Activated CD4-positive, CD25-positive, alpha-beta regulatory T cell (primary cell): ENCODE data around the gene MOV10L1.

ENCODE experiments used
- DNase-seq, 4 experiments: peaks; one replicate each; lab custom pipeline; 2025; lab: John Stamatoyannopoulos, UW

Gene MOV10L1

DNA sequence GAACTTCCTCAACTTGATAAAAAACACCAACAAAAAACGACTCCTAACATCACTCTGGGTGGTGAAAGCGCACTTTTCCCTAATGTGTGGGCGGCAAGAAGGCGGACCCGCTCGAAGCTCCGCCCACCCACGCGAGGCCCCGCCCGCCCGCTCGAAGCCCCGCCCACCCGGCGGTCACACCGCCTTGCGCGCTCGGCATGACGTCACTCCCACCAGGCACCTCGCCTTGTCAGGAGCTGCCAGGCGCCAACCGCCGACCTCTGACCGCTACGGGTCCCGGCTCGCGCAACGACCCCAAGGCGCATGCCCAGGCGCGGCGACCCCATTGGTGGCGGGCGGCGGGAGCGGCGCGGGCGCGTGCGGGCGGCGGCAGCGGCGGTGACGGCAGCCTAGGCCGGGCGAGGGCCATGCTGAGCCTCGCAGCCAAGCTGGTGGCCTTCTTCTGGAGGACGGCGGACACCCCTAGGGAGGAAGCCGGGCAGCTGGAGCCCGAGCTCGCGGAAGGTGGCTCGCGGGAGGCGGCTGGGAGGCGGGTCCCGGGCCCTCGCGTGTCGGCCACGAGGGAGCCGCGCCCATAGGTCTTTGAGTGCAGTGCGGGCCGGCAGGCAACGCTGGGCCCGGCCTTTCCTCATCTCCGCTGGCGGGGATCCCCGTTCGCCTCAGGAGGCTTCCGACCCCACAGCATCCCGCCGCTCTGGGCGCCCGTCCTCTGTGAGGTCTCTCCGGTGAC lies at the start of gene MOV10L1:
MOV10L1 (plus strand) TSS at position 325 of the 730 bp plus-strand sequence; CDS start at position 408, 83 bp downstream.
- no peak for DNase-seq

DNA sequence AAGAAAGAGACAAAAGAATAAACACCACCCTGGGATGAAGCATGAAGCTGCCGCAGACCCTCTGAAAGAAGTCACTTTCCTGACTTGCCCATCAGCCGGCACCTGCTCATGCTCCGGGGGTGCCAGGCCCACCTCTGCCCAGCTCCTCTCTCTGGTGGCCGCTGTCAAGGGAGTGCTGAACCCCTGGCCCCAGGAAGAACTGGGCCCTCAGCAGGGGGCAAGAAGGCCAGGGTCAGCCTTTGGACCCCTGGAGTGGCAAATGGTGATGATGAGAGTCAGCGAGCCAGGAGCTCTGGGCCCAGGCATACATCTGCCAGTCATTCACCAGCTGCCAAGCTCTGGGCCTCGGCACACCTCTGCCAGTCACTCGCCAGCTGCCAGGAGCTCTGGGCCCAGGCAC lies 49.1 kb upstream of the MOV10L1 start:
- DNase-seq = no peak

DNA sequence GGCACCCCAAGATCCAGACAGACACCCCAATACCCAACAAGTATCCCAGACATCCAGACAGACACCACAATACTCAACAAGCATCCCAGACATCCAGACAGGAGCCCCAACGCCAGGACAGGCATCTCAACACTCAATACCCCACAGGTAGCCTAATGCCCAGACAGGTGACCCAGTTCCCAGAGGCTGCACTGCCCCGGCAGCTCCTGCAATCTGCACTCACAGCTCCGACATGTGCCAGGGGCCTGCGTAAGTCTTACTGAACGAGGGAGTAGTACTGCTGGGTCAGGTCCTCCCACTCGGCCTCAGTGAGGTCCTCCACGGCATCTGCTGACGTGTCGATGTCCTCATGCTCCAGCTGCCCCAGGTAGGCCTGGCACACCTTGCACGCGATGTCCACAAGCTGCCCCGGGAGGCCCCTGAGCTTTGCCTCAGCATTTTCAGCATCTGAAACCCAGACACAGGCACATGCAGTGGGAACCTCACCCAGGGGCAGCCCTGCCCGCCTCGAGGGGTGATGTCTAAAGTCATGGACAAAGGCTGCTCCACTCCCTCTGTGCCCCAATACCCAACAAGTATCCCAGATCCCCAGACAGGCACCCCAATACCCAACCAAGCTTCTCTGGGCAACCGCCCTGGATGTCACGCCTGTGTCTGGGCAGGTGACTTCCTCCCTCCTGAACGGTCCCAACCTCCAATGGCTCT lies 48.3 kb upstream of the MOV10L1 start:
- DNase-seq = no peak

DNA sequence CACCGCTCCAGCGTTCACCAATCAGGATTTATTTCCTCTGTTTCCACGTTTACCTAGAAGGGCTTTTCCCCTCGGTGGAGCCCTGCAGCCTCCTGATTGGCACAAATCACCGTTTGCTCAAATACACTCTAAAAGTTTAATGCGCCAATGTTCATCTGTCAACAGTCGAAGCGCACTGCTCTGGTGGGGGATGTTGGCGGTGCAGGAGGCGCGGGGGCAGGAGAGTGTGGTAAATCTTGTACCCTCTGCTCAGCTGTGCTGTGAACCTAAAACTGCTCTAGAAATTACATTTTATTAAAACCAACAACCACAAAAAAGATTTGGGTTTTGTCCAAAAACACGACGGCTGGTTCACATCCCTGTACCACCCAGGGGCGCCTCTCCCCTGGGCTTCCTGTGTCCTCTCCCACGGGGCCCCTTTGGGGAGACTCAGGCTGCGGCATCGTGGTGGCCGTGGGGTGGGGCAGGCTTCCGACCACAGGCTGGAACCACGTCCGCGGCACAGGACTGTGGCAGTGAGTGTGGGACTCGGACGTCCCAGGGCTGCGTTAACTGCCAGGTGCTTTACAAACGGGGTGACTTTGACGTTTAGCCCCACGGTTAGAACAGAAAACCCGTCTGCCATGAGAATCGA lies 45.2 kb upstream of the MOV10L1 start:
- no peak for DNase-seq

DNA sequence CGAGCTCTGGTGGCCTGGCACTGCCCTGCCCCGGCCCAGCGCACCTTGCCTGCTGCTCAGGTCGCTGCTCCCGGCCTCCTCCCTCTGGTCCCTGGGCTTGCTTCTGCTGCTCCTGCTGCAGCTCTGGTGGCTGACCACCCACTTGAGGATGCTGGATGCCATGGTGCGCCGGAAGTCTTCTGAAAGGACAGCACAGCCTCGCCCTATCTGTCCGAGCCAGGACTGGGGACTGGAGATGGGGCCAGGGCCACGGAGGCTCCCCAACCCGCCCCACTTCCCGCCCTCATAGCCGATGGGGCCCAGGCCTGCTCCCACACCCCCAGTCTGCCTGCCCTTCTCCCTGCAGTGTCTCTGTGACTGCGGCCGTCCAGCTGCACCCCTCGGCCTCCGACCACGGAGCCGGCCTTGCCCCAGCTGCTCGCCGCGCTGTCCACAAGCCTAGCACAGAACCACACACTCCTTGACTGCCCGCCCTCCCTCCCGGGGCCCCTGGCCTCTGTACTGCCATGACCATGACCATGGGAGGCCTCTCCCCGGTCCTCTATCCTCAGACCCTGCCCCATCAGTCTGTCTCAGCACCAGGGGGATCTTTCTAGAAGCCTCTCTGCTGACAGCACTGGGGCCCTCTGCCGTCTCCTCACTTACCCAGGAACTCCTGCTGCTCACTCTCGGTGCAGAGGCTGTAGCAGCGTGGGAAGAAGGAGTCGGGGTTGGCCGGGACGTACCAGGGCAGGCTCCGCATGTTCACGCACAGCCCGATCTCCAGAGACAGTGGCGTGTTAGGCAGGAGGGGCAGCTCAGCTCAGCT lies 44.4 kb upstream of the MOV10L1 start:
- no peak for DNase-seq

DNA sequence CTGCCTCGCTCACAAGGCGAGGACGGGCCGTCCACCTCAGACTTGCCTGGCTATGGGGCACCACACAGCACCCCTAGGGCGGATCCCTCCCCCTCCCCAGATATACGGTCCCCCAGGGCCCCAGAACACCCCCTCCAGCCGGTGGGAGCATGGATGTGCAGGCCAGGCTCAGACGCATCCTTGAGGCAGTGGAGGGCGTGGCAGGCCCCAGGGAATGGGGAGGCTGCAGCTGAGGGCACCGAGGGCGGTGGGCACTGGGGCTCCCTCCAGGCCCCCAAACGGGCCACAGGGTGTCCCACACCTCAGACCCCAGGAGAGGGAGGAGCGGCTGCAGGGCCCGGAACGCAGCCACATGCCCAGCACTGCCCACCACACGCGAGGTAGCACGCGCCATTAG lies 43.8 kb upstream of the MOV10L1 start:
- DNase-seq = no peak

DNA sequence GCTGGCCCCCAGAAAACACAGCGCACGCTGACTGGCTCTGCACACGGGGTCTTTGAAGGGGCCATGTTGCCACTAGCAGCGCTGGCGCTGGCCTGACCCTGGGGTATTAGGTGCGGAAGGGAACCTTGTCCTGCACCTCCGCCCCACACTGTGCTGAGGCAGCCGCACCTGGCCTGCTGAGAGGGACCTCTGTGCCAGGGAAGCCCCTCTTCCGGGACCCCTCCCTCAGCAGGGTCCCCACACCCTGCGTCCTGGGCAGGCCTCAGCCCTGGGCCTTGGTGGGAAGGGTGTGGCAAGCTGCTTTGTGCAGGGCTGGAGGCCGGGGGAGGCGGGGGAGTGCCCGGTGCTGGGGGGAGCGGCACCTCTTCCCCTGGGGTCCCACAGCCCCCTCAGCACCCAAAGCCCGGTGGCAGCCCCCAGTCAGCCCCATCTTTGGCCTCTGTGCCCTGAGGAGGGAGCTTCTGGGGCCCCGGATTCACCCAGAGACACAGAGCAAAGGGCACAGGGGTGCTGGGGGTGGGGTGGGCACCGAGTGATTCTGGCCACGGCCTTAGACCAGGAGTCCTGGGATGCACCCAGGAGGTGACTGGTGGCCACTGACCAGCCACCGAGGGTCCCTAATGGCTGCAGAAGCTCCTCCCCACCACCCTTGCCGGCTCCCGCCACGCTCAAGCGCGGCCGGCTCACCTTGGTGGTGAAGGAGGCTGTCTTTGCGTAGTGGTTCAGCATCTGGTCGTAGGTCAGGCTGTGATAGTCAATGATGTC lies 43.1 kb upstream of the MOV10L1 start:
- DNase-seq = no peak

DNA sequence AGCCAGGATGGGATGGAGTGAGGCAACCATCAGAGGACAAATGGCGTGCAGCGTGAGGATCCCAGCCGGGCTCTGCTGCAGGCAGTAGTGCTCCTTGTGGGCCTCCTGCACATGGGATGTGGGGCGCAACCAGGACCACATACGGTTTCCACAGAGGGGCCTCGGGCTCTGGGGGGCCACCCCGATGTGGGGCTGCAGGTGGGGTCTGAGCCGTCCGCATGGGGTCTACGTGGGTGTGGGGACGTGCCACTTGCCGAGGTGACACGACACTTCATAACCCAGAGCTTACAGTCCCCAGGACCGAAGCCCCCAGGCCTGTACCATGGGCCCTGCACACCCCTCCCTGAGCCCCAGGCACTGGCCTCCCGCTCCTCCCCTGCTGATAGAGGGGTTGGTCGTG lies 42.5 kb upstream of the MOV10L1 start:
- no peak for DNase-seq

DNA sequence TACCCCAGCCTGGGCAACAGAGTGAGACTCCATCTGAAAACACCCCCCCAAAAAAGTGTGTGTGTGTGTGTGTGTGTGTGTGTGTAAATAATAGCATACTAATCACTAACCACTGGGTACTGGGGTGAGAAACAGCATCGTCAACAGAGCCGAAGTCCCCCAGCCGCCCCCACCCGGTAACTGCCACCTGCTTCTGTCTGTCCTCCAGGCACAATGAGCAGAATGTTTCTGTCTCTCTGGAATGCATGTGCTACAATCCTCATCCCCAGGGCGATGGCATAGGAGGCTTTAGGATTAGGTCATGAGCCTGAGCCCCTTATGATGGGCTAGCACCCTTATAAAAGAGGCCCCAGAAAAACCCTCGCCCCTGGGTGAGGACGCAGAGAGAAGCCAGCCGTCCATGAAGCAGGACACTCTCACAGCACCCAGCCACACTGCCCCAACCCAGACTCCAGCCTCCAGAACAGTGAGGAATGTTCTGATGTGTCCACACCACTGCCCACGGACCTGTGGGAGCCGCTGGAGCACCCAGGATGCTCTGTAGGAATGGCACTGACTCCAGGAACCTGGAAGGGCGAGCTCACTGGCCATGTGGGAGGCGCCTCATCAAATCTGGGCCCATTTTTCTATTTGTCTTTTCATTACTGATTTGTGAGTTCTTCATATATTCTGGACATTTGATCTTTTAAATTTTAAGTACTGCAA lies 41.6 kb upstream of the MOV10L1 start:
- DNase-seq = no peak

DNA sequence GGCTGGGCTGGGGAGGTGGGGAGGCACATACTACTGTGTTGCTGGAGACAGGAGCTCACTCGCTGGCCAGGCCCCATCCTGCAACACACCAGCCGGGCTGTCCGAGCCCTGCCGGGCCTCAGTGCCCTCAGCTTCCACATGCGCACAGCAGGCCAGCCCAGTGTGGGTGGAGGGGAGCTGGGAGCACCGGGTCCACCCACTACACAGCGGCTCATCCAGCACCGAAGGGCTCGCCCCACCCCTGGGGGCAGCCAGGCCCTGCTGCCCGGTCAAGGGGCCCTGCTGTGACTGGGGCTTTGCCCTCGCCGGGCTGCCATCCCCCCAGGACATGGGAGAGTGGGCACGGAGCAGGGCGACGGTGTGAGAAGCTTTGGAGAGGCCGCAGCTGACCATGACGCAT lies 41.0 kb upstream of the MOV10L1 start:
- DNase-seq = no peak

DNA sequence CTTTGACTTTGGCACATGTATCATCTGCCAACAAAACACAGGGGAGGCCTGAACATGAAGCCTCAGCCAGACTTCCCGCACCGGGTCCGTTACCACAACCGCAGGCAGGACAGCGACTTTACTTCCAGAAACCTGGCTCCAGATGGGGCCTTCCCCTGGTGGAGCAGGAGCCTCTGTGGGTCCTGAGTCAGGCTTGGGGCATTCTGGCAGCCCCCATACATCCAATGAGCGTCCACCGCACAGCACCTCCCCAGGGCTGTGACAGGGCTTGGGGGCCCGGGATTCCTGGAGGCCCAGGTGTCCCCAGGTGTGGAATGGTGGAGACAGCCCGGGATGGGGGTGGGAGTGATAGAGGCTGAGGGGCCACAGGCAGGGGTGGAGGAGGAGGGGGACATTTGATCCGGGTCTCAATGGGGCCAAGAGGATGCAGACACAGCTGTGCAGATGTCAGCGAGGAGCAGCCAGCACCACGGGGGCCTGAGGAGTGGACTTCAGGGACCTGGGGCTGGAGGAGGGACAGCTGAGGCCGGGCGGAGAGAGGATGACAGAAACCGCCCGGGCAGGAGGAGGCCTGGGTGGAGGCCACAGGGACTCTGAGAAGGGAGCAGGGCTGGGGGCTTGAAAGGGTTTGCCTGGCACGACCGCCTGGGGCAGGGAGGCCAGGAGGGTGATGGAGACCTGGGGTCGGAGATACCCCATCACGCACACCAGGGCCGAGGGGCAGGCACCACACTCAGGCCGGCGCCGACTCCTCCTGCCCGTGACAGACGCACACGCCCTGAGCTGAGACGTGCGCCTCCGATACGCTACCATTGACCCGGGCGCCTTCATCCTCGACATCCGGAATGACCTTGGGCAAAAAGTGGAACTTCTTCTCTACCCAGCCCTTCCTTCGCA lies 40.3 kb upstream of the MOV10L1 start:
- DNase-seq = no peak

DNA sequence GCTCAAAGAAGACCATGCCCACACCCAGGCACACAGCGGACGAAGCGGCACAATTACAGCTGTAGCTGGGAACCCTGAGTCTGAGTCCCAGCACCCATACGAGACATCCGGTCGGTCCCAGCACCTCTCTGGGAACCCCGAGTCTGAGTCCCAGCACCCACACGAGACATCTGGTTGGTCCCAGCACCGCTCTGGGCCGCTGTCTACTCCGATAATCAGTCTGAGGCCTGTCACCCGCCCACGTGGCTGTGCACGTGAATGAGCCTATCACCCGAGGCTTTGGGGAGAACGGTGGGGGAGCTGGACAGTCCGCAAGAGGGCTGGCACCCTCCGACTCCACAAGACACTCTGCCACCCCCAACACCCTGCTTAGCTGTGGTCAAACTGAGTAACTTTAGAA lies 37.9 kb upstream of the MOV10L1 start:
- no peak for DNase-seq

DNA sequence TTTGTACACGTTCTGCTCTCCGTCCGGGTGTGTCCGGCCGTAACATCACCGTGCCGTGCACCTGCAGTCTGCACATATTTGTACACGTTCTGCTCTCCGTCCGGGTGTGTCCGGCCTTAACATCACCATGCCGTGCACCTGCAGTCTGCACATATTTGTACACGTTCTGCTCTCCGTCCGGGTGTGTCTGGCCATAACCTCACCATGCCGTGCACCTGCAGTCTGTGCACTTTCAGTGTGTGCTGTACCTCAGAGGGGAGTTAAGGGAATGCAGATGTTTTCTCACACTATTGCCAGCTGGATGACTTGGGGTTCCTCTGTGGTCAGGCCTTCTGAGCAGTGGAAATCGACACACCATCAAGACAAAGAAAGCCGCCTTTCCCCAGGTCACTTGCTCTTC lies 35.9 kb upstream of the MOV10L1 start:
- no peak for DNase-seq

DNA sequence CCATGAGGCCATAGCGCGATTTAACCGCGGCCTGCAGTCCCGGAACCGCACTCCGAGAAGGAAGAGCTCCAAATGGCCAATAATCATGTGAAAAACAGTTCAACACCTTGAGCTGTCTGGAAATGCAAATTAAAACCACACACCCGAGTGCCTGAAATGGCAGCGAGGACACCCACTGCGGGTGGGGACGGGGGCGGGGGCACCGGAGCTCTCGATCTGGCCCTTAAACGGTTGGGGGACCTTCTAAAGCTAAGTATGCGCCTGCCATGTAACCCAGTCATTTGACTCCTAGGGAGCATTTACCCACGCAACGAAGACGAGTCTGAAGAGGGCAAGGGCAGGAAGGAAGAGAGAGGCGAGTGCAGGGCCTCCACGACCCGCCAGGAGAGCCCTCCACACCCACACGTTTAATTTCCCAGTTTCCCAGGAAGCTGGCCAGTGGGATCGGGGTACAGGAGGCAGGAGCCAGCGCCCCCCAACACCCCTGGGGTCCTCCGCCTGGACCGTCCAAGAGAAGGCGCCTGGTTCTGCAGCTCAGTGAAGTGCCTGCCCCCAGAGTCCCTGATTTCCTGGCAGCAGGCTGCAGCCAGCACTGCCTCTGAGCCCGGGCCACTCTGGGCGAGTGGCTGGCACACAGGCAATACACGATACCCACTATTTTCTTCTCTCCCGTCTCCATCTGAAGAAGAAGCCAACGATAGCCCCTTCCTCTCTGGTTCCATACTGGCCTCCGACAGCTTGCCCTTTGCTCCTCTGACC lies 33.4 kb upstream of the MOV10L1 start:
- DNase-seq = no peak

DNA sequence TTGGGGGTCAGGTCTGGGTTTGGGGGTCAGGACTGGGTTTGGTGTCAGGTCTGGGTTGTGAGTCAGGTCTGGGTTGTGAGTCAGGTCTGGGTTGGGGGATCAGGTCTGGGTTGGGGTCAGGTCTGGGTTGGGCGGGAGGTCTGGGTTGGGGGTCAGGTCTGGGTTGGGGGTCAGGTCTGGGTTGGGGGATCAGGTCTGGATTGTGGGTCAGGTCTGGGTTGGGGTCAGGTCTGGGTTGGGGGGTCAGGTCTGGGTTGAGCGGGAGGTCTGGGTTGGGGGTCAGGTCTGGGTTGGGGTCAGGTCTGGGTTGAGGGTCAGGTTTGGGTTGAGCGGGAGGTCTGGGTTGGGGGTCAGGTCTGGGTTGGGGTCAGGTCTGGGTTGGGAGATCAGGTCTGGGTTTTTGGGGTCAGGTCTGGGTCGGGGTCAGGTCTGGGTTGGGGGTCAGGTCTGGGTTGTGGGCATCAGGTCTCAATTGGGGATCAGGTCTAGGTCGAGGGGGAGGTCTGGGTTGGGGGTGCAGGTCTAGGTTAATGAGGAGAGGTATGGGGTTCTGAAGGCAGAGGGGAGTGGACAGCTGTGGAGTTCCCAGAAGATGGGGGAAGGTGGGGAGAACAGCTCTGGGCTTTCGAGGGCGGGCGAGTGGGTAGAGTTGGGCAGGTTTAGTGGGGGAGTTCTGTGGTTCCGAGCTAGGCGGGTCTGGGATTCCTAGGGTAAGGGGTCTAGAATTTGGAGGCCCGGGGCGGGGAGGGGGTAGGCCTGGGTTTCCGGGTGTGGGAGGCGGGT lies 32.3 kb upstream of the MOV10L1 start:
- DNase-seq = no peak

DNA sequence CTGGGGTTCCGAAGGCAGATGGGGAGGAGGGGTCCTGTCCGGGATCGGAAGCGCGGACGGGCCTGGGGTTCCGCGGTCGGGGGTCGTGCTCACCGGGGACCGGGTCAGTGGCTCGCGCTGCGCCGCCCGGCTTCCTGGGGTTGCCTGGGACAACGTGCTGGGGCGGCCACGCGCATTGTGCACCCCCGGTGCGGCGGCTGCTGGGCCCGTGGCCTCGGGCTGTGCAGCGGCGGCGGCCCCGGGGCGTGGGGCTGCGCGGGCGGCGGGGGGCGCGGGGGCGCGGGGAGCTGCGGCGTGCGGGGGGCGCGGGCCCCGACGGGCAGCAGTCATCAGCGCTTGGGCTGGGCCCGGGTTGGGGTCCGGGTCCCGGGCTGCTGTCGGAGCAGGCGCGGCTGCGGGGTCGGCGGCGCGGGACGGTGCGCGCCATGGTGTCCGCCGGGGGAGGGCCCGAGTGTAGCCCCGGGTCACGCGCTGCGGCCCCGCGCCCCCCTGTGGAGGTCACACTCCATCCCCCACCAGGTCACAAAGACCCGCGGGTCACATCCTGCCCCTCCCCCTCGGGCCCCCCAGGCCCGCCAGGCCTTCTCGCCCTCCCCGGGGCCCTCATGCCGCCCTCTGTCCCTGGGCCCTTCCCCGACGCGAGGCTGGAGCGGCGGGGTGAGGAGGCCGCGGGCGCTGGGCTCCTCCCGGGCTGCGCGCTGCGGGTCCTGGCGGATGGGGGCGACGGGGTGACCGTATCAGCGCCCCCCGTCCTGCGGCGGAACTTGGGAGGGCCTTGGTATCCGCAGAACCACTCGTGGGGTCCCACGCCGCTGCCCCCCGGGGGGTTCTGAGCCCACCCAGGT lies 31.5 kb upstream of the MOV10L1 start, which contains the start of gene TTLL8:
TTLL8 (minus strand) TSS at position 238 of the 845 bp plus-strand sequence.
- DNase-seq = no peak
